Ovary (tissue), 3 donors: Measurements from ENCODE around the gene GALK2.

Experiments
- EP300 ChIP-seq: sonication (generic); formaldehyde crosslinking; IDR thresholded peaks from one replicate; pipeline ENCODE4 v1.6.1; 2017; ENCODE audit warnings: antibody characterized with exemption
- POLR2A ChIP-seq: fragments of 450-650 bp; IDR thresholded peaks from one replicate; pipeline ENCODE4 v1.6.1; 2017; ENCODE audit warnings: antibody characterized with exemption, mild to moderate bottlenecking, moderate library complexity
- TF ChIP-seq, protein P1 (sequence below), 3 donors: fragments of 450-650 bp in 2 of 3; fragments of 200-600 bp in 1 of 3; IDR thresholded peaks; one replicate each; pipeline versions ENCODE4 v1.5.1 to v1.8.0; 2016 to 2022; ENCODE audit warnings: antibody characterized with exemption in 3 of 3, mild to moderate bottlenecking in 1 of 3
- donor health status: DM: no; HTN: no; CAD: no.

DNA sequence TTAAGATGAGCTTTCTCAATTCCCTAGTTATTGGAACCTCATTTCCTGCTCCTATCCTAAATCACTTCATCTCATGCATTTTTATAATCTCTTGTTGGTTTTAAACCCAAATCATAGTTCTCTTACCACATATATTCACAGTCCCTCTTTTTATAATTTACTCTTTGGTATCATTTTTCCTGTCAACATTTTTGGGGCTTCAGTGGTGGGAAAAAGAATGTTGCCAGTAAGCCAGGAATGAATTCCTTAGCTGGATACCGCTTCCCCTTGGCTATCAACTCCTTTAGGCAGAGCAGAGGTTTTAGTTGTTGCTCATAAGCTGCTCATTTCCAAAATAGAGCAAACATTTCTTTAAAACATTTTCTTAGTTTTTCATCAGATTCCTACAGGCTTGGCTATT is 112.3 kb downstream of the GALK2 start:
- TF ChIP-seq, protein P1, sequence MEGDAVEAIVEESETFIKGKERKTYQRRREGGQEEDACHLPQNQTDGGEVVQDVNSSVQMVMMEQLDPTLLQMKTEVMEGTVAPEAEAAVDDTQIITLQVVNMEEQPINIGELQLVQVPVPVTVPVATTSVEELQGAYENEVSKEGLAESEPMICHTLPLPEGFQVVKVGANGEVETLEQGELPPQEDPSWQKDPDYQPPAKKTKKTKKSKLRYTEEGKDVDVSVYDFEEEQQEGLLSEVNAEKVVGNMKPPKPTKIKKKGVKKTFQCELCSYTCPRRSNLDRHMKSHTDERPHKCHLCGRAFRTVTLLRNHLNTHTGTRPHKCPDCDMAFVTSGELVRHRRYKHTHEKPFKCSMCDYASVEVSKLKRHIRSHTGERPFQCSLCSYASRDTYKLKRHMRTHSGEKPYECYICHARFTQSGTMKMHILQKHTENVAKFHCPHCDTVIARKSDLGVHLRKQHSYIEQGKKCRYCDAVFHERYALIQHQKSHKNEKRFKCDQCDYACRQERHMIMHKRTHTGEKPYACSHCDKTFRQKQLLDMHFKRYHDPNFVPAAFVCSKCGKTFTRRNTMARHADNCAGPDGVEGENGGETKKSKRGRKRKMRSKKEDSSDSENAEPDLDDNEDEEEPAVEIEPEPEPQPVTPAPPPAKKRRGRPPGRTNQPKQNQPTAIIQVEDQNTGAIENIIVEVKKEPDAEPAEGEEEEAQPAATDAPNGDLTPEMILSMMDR (IDR thresholded peaks at IDR 0.05), result no peak
- TF ChIP-seq POLR2A, result no peak
- TF ChIP-seq EP300, result no peak
